Caco-2 (cell line): ENCODE results near the gene SRPK2. TPM values are rescaled to one million over a fixed set of nuclear protein-coding genes. Genes with fewer than 3 reads are reported as not detected.
A peak's percentile ranks its signal among the peaks of the same experiment; 100 is the strongest.

ENCODE experiments used
- BruUV-seq: library from RNA; stranded (reverse); fragments of 400-500 nt; replicated peaks from 2 replicates; lab custom pipeline; 2021; lab: Mats Ljungman, UMichigan
- CTCF ChIA-PET: fragments of 300-600 bp; sonication (Branson Sonifier 250); formaldehyde crosslinking; loops from one replicate; lab custom pipeline; 2022; ENCODE audit warnings: antibody characterized with exemption; lab: Charles Lee
- POLR2A ChIA-PET: fragments of 300-600 bp; sonication (Branson Sonifier 250); formaldehyde crosslinking; loops from one replicate; lab custom pipeline; 2022; ENCODE audit warnings: antibody characterized with exemption; lab: Charles Lee
- DNase-seq, 2 experiments: peaks; one replicate each; pipeline versions ENCODE4 v3.0.0 to v3.0.0-alpha.2; 2020 to 2022
- H3K27me3 ChIP-seq: replicated peaks from 2 replicates; pipeline ENCODE4 v1.6.0; 2011; ENCODE audit warnings: low read length; ENCODE audit not compliant: control insufficient read depth, insufficient read depth
- H3K36me3 ChIP-seq: 2 replicates; pipeline ENCODE4 v1.5.1; 2011; ENCODE audit warnings: low read length; ENCODE audit not compliant: control insufficient read depth, insufficient read depth
- H3K4me1 ChIP-seq: fragments of 250-450 bp; sonication (Bioruptor Pico); 2 replicates; pipeline ENCODE4 v1.5.1; 2020; ENCODE audit warnings: mild to moderate bottlenecking
- H3K4me3 ChIP-seq: 2 replicates; pipeline ENCODE4 v1.5.1; 2011; ENCODE audit warnings: low read depth, mild to moderate bottlenecking, control low read depth, low read length
- H3K9me3 ChIP-seq: fragments of 250-450 bp; sonication (Bioruptor Pico); 2 replicates; pipeline ENCODE4 v1.5.1; 2020; ENCODE audit warnings: mild to moderate bottlenecking, moderate library complexity
- H3K27ac Mint-ChIP-seq: one replicate; pipeline ENCODE4 v1.8.0; 2022; ENCODE audit warnings: mixed read lengths; ENCODE audit not compliant: unreplicated experiment
- H3K27me3 Mint-ChIP-seq: one replicate; pipeline ENCODE4 v1.8.0; 2022; ENCODE audit warnings: mixed read lengths; ENCODE audit not compliant: insufficient read depth, unreplicated experiment
- H3K36me3 Mint-ChIP-seq: one replicate; pipeline ENCODE4 v1.8.0; 2022; ENCODE audit warnings: mild to moderate bottlenecking, mixed read lengths; ENCODE audit not compliant: insufficient read depth, unreplicated experiment
- H3K4me1 Mint-ChIP-seq: one replicate; pipeline ENCODE4 v1.8.0; 2022; ENCODE audit warnings: low read depth, mixed read lengths; ENCODE audit not compliant: unreplicated experiment
- H3K4me3 Mint-ChIP-seq: one replicate; pipeline ENCODE4 v1.8.0; 2022; ENCODE audit warnings: mild to moderate bottlenecking, moderate library complexity, mixed read lengths; ENCODE audit not compliant: unreplicated experiment
- H3K9me3 Mint-ChIP-seq: one replicate; pipeline ENCODE4 v1.8.0; 2022; ENCODE audit warnings: mixed read lengths; ENCODE audit not compliant: unreplicated experiment
- intact Hi-C: fragments of 100-400 bp; cut with micrococcal nuclease; formaldehyde crosslinking; loops from one replicate; pipeline ENCODE4 v1.10.0; 2022; ENCODE audit not compliant: unreplicated experiment
- total RNA-seq: library from RNA; stranded (reverse); gene quantifications from 2 replicates; pipeline ENCODE4 v1.2.3, GENCODE V29; 2022
- TF ChIP-seq, protein P1 (sequence below), 2 experiments: fragments of 200-600 bp in 1 of 2; IDR thresholded peaks; 1 replicate in 1 of 2; 2 replicates in 1 of 2; pipeline versions ENCODE4 v1.5.1 to v1.8.0; 2011 to 2022; ENCODE audit warnings: antibody characterized with exemption in 1 of 2, control low read depth in 1 of 2, inconsistent platforms in 1 of 2, low read depth in 1 of 2, low read length in 1 of 2, mild to moderate bottlenecking in 1 of 2, moderate library complexity in 1 of 2; ENCODE audit not compliant: insufficient read depth in 1 of 2, severe bottlenecking in 1 of 2, unreplicated experiment in 1 of 2

The SRPK2 gene
- total RNA-seq, 1 experiment from 2014 or later: 39.9 TPM

GRCh38 chr7:105216786-105217185 is 171.9 kb downstream of the SRPK2 start:
- Histone ChIP-seq H3K4me3 (no peak overlapping the region), H3K4me1 (peaks cover 28% of the 10 kb centered on the region), H3K27me3 (no peaks in the 10 kb centered on the region), H3K36me3 (no peaks in the 10 kb centered on the region), H3K9me3 (no peaks in the 10 kb centered on the region)
- BruUV-seq: no TSS peak
- H3K27me3 Mint-ChIP-seq: no peaks in the 10 kb centered on the region
- H3K36me3 Mint-ChIP-seq: no peaks in the 10 kb centered on the region
- TF ChIP-seq, protein P1, sequence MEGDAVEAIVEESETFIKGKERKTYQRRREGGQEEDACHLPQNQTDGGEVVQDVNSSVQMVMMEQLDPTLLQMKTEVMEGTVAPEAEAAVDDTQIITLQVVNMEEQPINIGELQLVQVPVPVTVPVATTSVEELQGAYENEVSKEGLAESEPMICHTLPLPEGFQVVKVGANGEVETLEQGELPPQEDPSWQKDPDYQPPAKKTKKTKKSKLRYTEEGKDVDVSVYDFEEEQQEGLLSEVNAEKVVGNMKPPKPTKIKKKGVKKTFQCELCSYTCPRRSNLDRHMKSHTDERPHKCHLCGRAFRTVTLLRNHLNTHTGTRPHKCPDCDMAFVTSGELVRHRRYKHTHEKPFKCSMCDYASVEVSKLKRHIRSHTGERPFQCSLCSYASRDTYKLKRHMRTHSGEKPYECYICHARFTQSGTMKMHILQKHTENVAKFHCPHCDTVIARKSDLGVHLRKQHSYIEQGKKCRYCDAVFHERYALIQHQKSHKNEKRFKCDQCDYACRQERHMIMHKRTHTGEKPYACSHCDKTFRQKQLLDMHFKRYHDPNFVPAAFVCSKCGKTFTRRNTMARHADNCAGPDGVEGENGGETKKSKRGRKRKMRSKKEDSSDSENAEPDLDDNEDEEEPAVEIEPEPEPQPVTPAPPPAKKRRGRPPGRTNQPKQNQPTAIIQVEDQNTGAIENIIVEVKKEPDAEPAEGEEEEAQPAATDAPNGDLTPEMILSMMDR (IDR thresholded peaks at IDR 0.05; ENCODE audit: insufficient read depth in 1 of 2, low read depth in 1 of 2, low read length in 1 of 2, severe bottlenecking in 1 of 2, unreplicated experiment in 1 of 2): no peak
- CTCF ChIA-PET: interaction anchor here (0.5 kb wide), 1 partner anchor 103 kb away, joined by 3 read pairs; no protein-coding TSS in a partner anchor
- POLR2A ChIA-PET: no interaction called here
- H3K27ac Mint-ChIP-seq: no peak overlapping the region
- intact Hi-C loops: no loop called here
- no peak overlapping the region for H3K4me3 Mint-ChIP-seq
- peaks cover 29% of the 10 kb centered on the region for H3K4me1 Mint-ChIP-seq
- H3K9me3 Mint-ChIP-seq: peaks cover 10% of the 10 kb centered on the region
- peak in 1 of 2 experiments; percentile 7 for DNase-seq

DNA sequence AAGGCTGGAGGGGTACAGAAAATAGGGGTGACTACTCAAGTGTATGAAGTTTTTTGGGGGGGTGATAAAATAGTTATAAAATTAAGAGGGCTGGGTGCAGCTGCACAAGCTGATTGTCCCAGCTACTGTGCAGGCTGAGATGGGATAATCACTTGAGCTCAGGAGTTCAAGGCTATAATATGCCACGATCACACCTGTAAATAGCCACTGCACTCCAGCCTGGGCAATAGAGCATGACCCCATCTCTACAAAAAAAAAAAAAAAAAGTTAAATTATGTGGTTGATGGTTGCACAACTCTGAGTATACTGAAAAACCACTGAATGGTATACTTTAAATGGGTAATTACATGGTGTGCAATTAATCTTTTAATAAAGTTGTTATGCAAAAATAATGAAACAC is 172.9 kb downstream of the SRPK2 start:
- Mint-ChIP-seq H3K4me3 (no peak overlapping the region), H3K4me1 (peaks cover 24% of the 10 kb centered on the region), H3K36me3 (no peaks in the 10 kb centered on the region), H3K27me3 (no peaks in the 10 kb centered on the region), H3K27ac (no peak overlapping the region), H3K9me3 (peaks cover 10% of the 10 kb centered on the region)
- H3K36me3 ChIP-seq: no peaks in the 10 kb centered on the region
- TF ChIP-seq, protein P1 (IDR thresholded peaks at IDR 0.05; ENCODE audit: insufficient read depth in 1 of 2, low read depth in 1 of 2, low read length in 1 of 2, severe bottlenecking in 1 of 2, unreplicated experiment in 1 of 2): no peak
- H3K4me1 ChIP-seq: peaks cover 28% of the 10 kb centered on the region
- no peak overlapping the region for H3K4me3 ChIP-seq
- H3K9me3 ChIP-seq: no peaks in the 10 kb centered on the region
- no peak for DNase-seq
- intact Hi-C loops: no loop called here
- no peaks in the 10 kb centered on the region for H3K27me3 ChIP-seq
- ChIA-PET CTCF (interaction anchor here (0.6 kb wide), 1 partner anchor 143 kb away, joined by 4 read pairs; no protein-coding TSS in a partner anchor), POLR2A (no interaction called here)
- no TSS peak for BruUV-seq

GRCh38 chr7:105215182-105215581 is 173.5 kb downstream of the SRPK2 start:
- no peak for DNase-seq
- H3K9me3 Mint-ChIP-seq: peaks cover 10% of the 10 kb centered on the region
- no peak overlapping the region for H3K4me3 Mint-ChIP-seq
- Histone ChIP-seq H3K36me3 (no peaks in the 10 kb centered on the region), H3K9me3 (no peaks in the 10 kb centered on the region), H3K4me1 (peaks cover 28% of the 10 kb centered on the region), H3K4me3 (no peak overlapping the region), H3K27me3 (no peaks in the 10 kb centered on the region)
- intact Hi-C loops: no loop called here
- CTCF ChIA-PET: interaction anchor here (0.6 kb wide), 1 partner anchor 144 kb away, joined by 4 read pairs; no protein-coding TSS in a partner anchor
- TF ChIP-seq, protein P1 (IDR thresholded peaks at IDR 0.05; ENCODE audit: insufficient read depth in 1 of 2, low read depth in 1 of 2, low read length in 1 of 2, severe bottlenecking in 1 of 2, unreplicated experiment in 1 of 2): no peak
- H3K27me3 Mint-ChIP-seq: no peaks in the 10 kb centered on the region
- H3K27ac Mint-ChIP-seq: no peak overlapping the region
- POLR2A ChIA-PET: no interaction called here
- no peaks in the 10 kb centered on the region for H3K36me3 Mint-ChIP-seq
- H3K4me1 Mint-ChIP-seq: peaks cover 24% of the 10 kb centered on the region
- no TSS peak for BruUV-seq
